D721Med (cell line): ENCODE measurements around the gene PODNL1.

ENCODE experiments used
- DNase-seq: peaks from one replicate; pipeline ENCODE4 v3.0.0; 2011; ENCODE audit warnings: low spot score; ENCODE audit not compliant: insufficient read length
- FAIRE-seq: peaks from 2 replicates; lab custom pipeline; 2011; peaks lifted over from hg19 to GRCh38; lab: Jason Lieb, UNC
- CTCF ChIP-seq: IDR thresholded peaks from 2 replicates; pipeline ENCODE4 v1.5.1; 2012; ENCODE audit warnings: mild to moderate bottlenecking, control low read depth; ENCODE audit not compliant: insufficient read depth; ENCODE audit errors: missing control alignments

Gene PODNL1

GRCh38 chr19:13882419-13882795 is 55.8 kb downstream of the PODNL1 start:
- no peak for DNase-seq
- FAIRE-seq = no peak
- TF ChIP-seq CTCF = no peak

- no peak for TF ChIP-seq CTCF
- DNase-seq (no peak), FAIRE-seq (no peak)
These were observed 56.4 kb downstream of the PODNL1 start for GRCh38 chr19:13881692-13882418.

- DNase-seq (no peak), FAIRE-seq (no peak)
- no peak for TF ChIP-seq CTCF
These were observed 56.9 kb downstream of the PODNL1 start for GRCh38 chr19:13881251-13881691.
